ENCODE results near the gene TPRX1. TPM values are rescaled to one million over a fixed set of nuclear protein-coding genes. Genes with fewer than 3 reads are reported as not detected.
"Not testable (repeated sequence)": the region's sequence is repeated elsewhere in the genome, so short reads cannot be mapped to it uniquely, and the experiment has no call there.

The TPRX1 gene
- total RNA-seq, 2 donors from 2014 or later: not detected

DNA sequence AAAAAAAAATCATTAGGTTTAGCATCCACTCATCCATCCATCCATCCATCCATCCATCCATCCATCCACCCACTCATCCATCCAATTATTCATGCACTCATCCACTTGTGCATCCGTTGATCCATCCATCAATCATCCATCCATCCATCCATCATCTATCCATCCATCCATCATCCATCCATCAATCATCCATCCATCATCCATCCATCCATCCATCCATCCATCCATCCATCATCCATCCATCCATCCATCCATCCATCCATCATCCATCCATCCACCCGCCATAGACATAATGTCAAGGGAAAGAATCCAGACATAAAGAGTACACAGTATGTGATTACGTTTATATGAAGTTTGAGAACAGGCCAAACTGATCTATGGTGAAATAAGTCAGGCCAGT is 34.8 kb downstream of the TPRX1 start:
- H3K27ac Mint-ChIP-seq: no peak overlapping the region
- H3K4me3 Mint-ChIP-seq: no peak overlapping the region
- ATAC-seq (no peak), DNase-seq (ENCODE audit: low spot score) (no peak)
- no peaks in the 10 kb centered on the region for H3K36me3 Mint-ChIP-seq
- H3K9me3 Mint-ChIP-seq: no peaks in the 10 kb centered on the region
- H3K4me1 Mint-ChIP-seq (ENCODE audit: low read depth in 2 of 2): peaks cover 4% of the 10 kb centered on the region in 2 donors
- peaks cover 0 to 9% of the 10 kb centered on the region in 2 donors for H3K27me3 Mint-ChIP-seq

DNA sequence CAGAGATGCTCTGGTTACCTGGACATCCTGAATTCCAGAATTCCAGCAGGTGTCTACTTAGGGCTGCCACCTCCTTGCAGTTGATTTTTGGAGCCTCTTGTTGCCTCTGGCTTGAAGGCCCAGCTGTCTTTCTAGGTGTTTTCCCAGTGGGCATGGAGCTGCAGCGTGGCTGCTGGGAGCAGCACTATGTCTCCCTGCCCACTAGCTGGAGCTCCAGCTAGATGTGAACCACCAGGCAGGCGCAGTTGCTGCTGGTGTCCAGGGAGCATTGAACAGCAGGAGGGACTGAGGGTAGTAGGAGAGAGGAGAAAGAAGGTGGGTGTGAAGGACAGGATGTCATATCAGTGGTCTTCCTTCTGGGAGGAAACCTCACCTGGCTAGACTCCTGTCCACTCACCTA is 35.7 kb downstream of the TPRX1 start:
- ATAC-seq (no peak), DNase-seq (ENCODE audit: low spot score) (no peak)
- H3K36me3 Mint-ChIP-seq: no peaks in the 10 kb centered on the region
- H3K27me3 Mint-ChIP-seq: peaks cover 0 to 9% of the 10 kb centered on the region in 2 donors
- no peak overlapping the region for H3K4me3 Mint-ChIP-seq
- H3K27ac Mint-ChIP-seq: no peak overlapping the region
- H3K9me3 Mint-ChIP-seq: no peaks in the 10 kb centered on the region
- peaks cover 4% of the 10 kb centered on the region in 2 donors for H3K4me1 Mint-ChIP-seq (ENCODE audit: low read depth in 2 of 2)

DNA sequence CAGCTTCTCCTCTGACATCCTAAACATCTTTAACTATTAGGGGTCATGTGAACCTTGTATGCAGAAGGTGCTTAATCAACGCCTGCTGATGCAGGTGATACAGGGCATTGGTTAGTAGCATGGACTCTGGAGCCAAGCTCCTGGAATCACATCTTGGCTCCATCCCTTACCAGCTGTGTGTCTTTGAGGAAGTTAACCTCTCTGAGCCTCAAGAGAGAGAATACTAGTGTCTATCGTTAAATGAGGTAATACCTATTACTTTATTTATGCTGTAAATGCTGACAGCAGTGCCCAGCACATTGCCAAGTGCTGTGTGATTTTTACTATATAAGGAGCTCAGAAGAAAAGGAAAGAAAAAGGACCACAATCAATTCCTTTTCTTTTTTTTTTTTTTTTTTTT is 37.0 kb downstream of the TPRX1 start:
- Mint-ChIP-seq H3K4me1 (ENCODE audit: low read depth in 2 of 2) (peaks cover 4% of the 10 kb centered on the region in 2 donors), H3K36me3 (no peaks in the 10 kb centered on the region), H3K4me3 (no peak overlapping the region), H3K9me3 (no peaks in the 10 kb centered on the region), H3K27me3 (peaks cover 0 to 9% of the 10 kb centered on the region in 2 donors), H3K27ac (no peak overlapping the region)
- DNase-seq (ENCODE audit: low spot score) (no peak), ATAC-seq (no peak)

DNA sequence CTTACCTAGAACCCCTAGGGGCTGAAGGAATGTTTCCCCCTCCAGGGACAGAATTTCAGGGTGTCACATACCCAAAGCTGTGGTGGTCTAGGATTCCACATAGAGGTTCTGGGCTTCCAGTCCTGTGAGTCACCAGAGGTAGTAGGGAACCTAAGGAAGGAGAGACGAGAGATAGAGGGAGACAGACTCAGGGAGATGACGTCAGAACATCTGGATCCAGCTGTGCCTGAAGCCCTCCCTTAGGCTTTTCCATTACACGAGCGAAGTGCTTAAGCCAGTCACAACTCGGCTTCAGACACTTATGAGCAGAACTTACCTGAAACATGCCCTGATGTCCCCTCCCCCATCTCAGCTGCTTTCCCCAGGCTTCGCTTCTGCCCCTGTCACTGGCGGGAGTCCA is 37.7 kb downstream of the TPRX1 start:
- no peak overlapping the region for H3K27ac Mint-ChIP-seq
- peaks cover 0 to 9% of the 10 kb centered on the region in 2 donors for H3K27me3 Mint-ChIP-seq
- DNase-seq (ENCODE audit: low spot score): peak; percentile 47
- ATAC-seq: peak in 1 of 2 donors; percentile 7
- H3K36me3 Mint-ChIP-seq: no peaks in the 10 kb centered on the region
- peaks cover 4% of the 10 kb centered on the region in 2 donors for H3K4me1 Mint-ChIP-seq (ENCODE audit: low read depth in 2 of 2)
- H3K9me3 Mint-ChIP-seq: no peaks in the 10 kb centered on the region
- no peak overlapping the region for H3K4me3 Mint-ChIP-seq

DNA sequence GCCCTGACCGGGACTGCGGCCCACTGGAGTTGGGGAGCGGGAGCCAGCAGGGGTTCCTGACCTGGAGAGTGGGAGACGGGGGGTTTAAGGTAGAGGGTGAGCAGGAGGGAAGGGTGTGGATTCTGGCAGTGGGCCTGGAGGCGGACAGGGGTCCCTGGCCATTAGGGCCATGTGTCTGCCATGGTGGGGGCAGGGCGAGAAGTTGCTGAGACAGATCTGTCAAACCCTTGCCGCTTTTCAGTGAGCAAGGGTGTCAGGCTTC is 38.1 kb downstream of the TPRX1 start:
- Mint-ChIP-seq H3K4me3 (no peak overlapping the region), H3K4me1 (ENCODE audit: low read depth in 2 of 2) (peaks cover 4% of the 10 kb centered on the region in 2 donors), H3K36me3 (no peaks in the 10 kb centered on the region), H3K27ac (no peak overlapping the region), H3K9me3 (no peaks in the 10 kb centered on the region), H3K27me3 (peaks cover 0 to 9% of the 10 kb centered on the region in 2 donors)
- ATAC-seq (no peak), DNase-seq (ENCODE audit: low spot score) (peak; percentile 22)

DNA sequence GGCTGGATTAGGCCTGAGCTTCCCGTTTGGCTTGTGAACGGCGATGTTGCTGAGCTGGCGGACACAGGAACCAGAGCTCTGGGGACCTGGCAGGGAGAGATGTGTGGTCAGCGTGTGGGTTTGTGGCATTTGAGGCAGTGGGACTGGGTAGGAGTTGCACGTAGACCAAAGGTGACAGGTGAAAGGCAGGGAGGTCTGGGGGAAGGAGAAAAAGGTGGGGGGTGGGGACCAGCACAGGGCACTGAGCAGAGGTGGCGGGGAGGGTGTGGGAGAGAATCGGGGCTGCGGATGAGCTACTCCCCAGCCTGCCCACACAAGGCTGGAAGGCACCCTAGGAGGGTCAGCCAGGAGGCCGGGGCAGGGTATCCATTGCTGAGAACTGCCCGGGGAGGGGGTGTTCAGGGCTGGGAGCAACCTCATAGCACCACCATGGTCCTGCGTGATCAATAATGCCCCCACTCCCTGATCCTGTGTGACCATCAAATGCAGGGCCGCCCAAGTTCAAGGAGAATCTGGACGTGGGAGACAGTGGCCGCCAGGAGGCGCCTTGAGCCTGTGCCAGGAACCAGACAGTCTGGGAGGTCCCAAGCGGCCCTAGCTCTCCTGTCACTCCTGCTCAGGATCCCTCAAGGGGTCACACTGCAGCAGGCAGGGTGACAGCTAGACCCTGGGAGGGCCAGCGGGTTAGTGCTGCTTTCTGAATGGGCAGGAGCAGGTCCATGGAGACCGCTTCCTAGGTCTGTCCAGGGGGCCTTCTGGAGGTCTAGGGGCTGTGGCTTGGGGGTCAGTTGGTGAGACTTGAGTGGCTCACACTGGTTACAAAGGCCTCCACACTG is 38.6 kb downstream of the TPRX1 start:
- Mint-ChIP-seq H3K27me3 (peaks cover 0 to 9% of the 10 kb centered on the region in 2 donors), H3K4me1 (ENCODE audit: low read depth in 2 of 2) (peaks cover 4% of the 10 kb centered on the region in 2 donors), H3K36me3 (no peaks in the 10 kb centered on the region), H3K27ac (no peak overlapping the region), H3K4me3 (no peak overlapping the region), H3K9me3 (no peaks in the 10 kb centered on the region)
- ATAC-seq (peak; percentile 51 to 73), DNase-seq (ENCODE audit: low spot score) (peak; percentile 63)

DNA sequence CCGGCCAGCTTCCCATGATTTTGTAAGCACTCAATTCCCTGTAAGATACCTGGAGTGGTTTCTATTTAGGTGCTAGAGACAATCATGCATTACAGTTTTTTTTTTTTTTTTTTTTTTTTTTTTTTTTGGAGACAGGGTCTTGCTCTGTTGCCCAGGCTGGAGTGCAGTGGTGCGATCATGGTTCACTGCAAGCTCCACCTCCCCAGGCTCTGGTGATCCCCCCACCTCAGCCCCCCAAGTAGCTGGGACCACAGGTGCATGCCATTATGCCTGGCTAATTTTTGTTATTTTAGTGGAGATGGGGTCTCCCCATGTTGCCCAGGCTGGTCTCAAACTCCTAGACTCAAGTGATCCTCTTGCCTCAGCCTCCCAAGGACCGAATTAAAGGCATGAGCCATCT is 39.6 kb downstream of the TPRX1 start:
- H3K4me3 Mint-ChIP-seq; H3K4me1 Mint-ChIP-seq (ENCODE audit: low read depth in 2 of 2); H3K27ac Mint-ChIP-seq; H3K36me3 Mint-ChIP-seq; H3K9me3 Mint-ChIP-seq; ATAC-seq; DNase-seq (ENCODE audit: low spot score); H3K27me3 Mint-ChIP-seq: not testable (repeated sequence)

DNA sequence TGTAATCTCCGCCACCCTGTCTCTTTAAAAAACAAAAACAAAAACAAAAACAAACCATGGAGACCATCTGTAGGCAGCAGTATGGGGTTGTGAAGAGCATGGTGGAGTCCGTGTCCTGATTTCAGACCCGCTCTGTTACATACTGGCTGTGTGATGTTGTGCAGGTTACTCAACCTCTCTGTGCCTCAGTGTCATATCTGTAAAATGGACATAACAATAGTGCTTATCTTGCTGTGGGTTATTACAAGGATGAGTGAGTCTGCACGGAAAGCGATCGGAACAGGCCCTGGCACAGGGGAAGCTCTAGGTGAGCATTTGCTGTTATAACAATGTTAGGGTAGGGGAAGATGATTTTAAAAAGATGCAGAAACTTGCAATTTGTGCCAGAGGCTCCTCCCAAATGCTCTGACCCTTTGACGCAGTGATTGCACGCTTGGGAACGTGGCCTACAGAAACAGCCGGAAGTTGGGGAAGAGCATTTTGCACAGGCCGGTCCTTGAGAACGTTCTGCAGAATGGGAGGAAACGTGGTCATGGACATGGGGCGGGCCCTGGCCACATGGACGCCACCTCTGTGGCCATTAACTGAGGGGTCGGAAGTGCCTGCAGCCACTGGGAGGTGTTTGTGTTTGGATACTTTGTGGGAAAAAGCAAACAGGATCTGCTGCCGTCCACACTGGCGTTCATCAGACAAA is 41.6 kb downstream of the TPRX1 start:
- Mint-ChIP-seq H3K27me3 (no peaks in the 10 kb centered on the region), H3K36me3 (peaks cover 10% of the 10 kb centered on the region), H3K4me3 (no peak overlapping the region), H3K27ac (no peak overlapping the region), H3K4me1 (ENCODE audit: low read depth in 2 of 2) (peaks cover 4% of the 10 kb centered on the region in 2 donors), H3K9me3 (no peaks in the 10 kb centered on the region)
- DNase-seq (ENCODE audit: low spot score) (peak; percentile 26), ATAC-seq (no peak)

DNA sequence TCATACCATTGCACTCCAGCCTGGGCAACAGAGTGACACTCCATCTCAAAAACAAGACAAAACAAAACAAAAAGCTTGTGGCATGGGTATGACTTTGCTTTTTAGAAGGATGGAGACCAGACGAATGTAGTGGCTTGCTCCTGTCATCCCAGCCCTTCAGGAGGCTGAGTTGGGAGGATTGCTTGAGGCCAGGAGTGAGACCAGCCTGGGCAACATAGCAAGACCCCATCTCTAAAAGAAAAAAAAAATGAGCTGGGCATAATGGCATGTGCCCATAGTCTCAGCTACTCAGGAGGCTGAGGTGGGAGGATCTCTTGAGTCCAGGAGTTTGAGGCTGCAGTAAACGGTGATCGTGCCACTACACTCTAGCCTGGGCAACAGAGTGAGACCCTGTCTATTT is 42.2 kb downstream of the TPRX1 start:
- no peak overlapping the region for H3K27ac Mint-ChIP-seq
- ATAC-seq (no peak), DNase-seq (ENCODE audit: low spot score) (no peak)
- H3K9me3 Mint-ChIP-seq: no peaks in the 10 kb centered on the region
- no peaks in the 10 kb centered on the region for H3K27me3 Mint-ChIP-seq
- no peak overlapping the region for H3K4me3 Mint-ChIP-seq
- peaks cover 10% of the 10 kb centered on the region for H3K36me3 Mint-ChIP-seq
- peaks cover 4 to 5% of the 10 kb centered on the region in 2 donors for H3K4me1 Mint-ChIP-seq (ENCODE audit: low read depth in 2 of 2)

DNA sequence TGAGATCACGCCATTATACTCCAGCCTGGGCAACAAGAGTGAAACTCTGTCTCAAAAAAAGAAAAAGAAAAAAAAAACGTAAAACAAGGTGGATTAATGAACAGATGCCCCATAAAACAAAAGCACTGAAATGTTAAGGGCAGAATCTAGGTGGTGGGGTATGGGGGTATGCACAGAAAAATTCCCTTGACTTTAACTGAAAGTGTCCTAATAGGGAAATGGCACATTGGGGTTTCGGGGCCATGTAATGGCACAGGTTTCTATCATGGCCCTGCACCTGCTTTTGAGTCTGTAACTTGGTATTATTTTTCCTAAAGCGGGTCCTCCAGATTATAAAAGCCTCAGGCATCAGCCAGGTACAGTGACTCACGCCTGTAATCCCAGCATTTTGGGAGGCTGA is 42.8 kb downstream of the TPRX1 start:
- Mint-ChIP-seq H3K9me3 (no peaks in the 10 kb centered on the region), H3K27ac (no peak overlapping the region), H3K27me3 (no peaks in the 10 kb centered on the region), H3K4me3 (no peak overlapping the region), H3K36me3 (peaks cover 10% of the 10 kb centered on the region), H3K4me1 (ENCODE audit: low read depth in 2 of 2) (peaks cover 4 to 7% of the 10 kb centered on the region in 2 donors)
- DNase-seq (ENCODE audit: low spot score): no peak
- no peak for ATAC-seq

DNA sequence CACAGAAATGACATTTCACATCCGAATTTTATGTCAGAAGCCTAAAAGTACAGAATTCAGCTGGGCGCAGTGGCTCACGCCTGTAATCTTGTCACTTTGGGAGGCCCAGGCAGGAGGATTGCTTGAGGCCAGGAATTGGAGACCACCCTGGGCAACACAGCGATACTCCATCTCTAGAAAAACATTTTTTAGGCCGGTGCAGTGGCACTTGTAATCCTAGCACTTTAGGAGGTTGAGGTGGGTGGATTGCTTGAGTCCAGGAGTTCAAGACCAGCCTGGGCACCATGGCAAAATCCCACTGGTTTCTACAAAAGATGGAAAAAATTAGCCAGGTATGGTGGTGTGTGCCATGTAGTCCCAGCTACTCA is 43.7 kb downstream of the TPRX1 start:
- DNase-seq (ENCODE audit: low spot score): peak; percentile 13
- no peak for ATAC-seq
- H3K27ac Mint-ChIP-seq: no peak overlapping the region
- H3K27me3 Mint-ChIP-seq: no peaks in the 10 kb centered on the region
- no peak overlapping the region for H3K4me3 Mint-ChIP-seq
- no peaks in the 10 kb centered on the region for H3K9me3 Mint-ChIP-seq
- peaks cover 10% of the 10 kb centered on the region for H3K36me3 Mint-ChIP-seq
- peaks cover 4 to 7% of the 10 kb centered on the region in 2 donors for H3K4me1 Mint-ChIP-seq (ENCODE audit: low read depth in 2 of 2)

DNA sequence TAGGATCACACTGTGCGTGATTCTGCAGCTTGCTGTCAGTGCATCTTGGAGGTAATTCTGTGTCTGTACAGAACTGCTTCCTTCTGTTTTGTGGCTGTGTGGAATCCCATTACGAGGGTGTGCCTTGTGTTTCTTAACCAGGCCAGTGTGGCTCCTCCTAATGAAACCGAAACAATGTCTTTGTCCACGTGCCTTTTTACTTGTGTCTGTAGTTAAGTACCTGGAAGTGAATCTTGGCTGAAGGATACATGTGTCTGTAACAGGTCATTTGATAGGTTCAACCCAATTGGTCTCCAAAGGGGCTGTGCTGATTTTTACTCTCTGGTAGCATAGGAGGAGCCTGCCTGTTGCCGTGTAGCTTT is 45.9 kb downstream of the TPRX1 start:
- H3K27me3 Mint-ChIP-seq: no peaks in the 10 kb centered on the region
- H3K4me3 Mint-ChIP-seq: no peak overlapping the region
- peaks cover 11% of the 10 kb centered on the region for H3K36me3 Mint-ChIP-seq
- peaks cover 0 to 3% of the 10 kb centered on the region in 2 donors for H3K4me1 Mint-ChIP-seq (ENCODE audit: low read depth in 2 of 2)
- ATAC-seq (no peak), DNase-seq (ENCODE audit: low spot score) (no peak)
- H3K27ac Mint-ChIP-seq: no peak overlapping the region
- no peaks in the 10 kb centered on the region for H3K9me3 Mint-ChIP-seq

DNA sequence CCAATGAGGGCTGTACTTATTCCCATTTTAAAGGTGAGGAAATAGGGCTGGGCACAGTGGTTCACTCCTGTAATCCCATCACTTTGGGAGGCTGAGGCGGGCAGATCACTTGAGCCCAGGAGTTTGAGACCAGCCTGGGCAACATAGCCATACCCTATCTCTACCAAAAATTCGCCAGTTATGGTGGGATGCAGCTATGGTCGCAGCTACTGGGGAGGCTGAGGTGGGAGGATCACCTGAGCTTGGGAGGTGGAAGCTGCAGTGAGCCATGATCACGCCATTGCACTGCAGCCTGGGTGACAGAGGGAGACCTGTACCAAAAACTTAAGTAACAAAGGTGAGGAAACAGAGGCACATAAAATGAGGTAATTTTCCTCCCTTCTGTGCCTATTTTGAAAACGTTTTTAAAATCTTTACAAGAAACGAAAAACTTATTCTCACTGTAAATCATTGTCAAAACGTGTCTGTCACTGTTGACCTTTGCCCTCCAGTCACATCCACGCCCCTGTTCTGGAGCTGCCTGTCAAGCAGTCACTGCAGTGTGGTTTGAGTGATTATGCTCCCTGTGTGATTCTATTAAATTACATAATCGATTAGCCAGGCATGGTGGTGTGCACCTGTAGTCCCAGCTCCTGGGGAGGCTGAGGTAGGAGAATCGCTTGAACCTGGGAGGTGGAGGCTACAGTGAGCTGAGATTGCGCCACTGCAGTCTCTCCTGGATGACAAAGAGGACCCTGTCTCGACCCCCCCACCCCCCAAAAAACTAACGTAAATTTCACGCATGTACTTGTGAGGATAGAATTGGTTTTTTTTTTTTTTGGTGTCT is 46.5 kb downstream of the TPRX1 start:
- Mint-ChIP-seq H3K27me3 (no peaks in the 10 kb centered on the region), H3K4me3 (no peak overlapping the region), H3K27ac (peak overlapping the region in 1 of 2 donors; percentile 47), H3K4me1 (ENCODE audit: low read depth in 2 of 2) (peaks cover 0 to 3% of the 10 kb centered on the region in 2 donors), H3K9me3 (no peaks in the 10 kb centered on the region), H3K36me3 (peaks cover 14% of the 10 kb centered on the region)
- ATAC-seq: no peak
- DNase-seq (ENCODE audit: low spot score): peak; percentile 46

Measured in natural killer cell treated with Interleukin-12 subunit alpha and Interleukin-12 subunit beta and Interleukin-15 and Interleukin-18, amount 100 ng/mL, for 72 hours (primary cell).